Stimulated activated CD4-positive, alpha-beta T cell treated with anti-CD3 and anti-CD28 coated beads, Interleukin-15, amount 100 ng/mL, for 24 hours (primary cell): ENCODE data around the gene LGALS9.
"Not testable (repeated sequence)": the region's sequence is repeated elsewhere in the genome, so short reads cannot be mapped to it uniquely, and the experiment has no call there.

Experiments used
- DNase-seq: peaks from one replicate; pipeline ENCODE4 v3.0.0-alpha.2; 2020

Gene LGALS9

GRCh38 chr17:27655525-27656111, 24.6 kb downstream of the LGALS9 start:
- not testable (repeated sequence) for DNase-seq

- not testable (repeated sequence) for DNase-seq
Measured at GRCh38 chr17:27656620-27657019, 25.6 kb downstream of the LGALS9 start.

GRCh38 chr17:27657620-27658019, 26.6 kb downstream of the LGALS9 start:
- no peak for DNase-seq

DNA sequence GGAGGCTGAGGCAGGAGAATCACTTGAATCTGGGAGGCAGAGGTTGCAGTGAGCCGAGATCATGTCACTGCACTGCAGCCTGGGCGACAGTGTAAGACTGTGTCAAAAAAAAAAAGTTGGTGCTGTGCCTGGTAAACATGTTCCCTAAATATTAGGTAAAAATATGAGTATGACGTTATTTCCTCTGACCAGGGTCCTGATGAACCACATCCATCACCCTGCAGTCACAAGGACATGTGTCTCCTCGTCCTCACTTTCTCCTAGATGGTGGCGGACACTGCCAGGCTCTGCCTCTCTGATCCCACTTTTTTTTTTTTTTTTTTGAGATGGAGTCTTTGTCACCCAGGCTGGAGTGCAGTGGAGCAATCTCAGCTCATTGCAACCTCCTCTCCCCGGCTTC, 28.7 kb downstream of the LGALS9 start:
- DNase-seq: no peak

DNA sequence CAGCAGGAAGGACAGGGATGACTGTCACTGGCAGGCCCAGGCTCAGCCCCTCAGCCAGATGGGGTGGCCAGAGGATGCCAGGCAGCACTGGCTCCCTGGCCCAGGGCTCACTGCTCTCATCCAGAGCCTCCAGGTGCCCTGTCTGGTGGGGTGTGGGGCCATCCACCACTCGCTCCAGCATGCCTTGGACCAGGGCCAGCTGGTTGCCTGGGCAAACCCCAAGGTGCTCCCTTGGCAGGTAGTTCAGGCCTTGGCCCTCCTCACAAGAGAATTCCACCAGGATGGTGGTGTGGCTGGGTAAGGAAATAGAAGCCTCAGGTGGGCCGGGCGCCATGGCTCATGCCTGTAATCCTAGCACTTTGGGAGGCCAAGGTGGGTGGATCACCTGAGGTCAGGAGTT, 29.4 kb downstream of the LGALS9 start:
- no peak for DNase-seq

DNA sequence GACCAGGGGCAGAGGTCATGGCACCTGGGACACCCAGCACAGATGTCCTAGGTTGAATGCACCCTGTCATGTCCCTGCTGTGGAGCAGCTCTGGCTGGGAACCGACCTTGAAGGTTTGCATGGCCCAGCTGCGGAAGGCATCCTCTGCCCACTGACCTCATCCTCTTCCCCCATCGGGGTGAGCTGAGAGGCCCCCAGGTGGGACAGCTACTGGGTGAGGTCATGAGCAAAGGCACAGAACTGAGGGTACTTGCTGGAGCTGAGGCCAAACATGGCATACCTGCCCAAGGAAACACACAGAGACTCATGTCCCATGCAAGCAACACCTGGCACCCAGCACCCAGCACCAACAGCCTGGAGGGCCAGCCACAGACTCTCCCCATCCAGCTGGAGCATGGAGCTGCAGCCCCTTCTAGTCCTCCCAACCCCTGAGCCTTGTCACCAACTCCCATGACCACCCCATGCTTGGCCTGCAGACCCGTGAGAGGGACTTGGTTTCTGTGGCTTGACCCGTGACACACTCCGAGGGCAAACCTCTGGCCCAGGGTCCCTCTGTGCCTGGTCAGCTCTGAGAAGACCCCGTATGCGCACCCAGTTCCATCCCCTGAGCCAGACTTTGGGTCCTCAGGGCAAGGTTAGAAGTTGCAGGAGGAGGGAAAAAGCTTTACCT, 33.1 kb downstream of the LGALS9 start:
- DNase-seq: no peak

GRCh38 chr17:27664606-27664965, 33.6 kb downstream of the LGALS9 start:
- DNase-seq: no peak

DNA sequence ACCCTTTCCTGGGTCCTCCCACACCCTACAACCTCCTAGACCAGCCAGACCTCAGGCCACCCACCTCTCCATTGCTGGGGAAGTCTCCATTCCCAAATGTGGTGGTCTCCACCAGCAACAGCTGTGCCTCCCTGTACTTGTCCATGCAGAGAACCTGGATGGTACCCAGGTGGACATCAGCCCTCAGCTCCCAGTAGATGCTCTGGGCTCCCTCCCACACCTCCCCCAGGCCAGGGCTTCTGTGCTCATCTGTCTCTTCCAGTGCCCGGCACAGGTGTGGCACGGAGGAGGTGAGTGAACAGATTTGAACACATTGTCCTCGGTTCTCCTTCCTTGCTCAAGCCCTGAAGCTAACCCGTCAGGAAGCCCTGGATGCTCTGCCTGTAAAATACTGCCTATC, 34.6 kb downstream of the LGALS9 start:
- DNase-seq: no peak

GRCh38 chr17:27666270-27666669, 35.3 kb downstream of the LGALS9 start:
- not testable (repeated sequence) for DNase-seq

DNA sequence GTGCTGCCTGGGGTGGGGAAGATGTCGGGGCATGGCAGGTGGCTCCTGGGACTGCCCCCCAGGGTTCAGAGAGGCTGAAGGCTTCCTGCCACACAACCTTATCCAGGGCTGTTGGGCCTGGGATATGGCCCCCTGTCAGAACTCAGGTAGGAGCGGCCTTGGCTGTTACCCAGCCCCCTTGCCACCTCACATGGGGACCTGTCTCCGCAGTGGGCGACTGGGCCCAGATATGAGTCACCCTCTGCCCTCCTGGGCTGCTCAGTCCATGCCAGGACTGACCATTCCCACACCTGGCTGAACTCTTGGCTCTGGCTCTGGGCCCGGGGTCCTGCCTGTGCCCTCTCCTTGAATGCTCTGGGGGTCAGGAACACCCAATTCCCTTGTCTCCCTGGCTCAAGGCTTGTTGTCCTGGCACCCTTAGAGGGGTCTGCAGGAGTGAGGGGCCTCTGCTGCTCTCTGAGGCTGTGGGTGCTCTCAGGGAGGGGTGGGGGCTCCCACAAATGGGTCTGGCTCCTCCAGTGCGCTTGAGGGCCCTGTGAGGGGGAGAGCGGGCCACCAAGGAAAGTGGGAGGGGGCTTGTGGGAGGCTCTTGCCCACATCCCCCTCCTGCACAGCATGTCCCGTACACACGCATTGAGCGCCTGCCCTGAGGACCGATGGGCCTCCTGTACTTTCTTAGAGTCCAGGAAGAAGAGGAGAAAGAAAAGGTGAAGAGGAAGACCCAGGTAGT, 36.0 kb downstream of the LGALS9 start:
- DNase-seq: no peak

GRCh38 chr17:27667656-27668487, 36.9 kb downstream of the LGALS9 start:
- no peak for DNase-seq

DNA sequence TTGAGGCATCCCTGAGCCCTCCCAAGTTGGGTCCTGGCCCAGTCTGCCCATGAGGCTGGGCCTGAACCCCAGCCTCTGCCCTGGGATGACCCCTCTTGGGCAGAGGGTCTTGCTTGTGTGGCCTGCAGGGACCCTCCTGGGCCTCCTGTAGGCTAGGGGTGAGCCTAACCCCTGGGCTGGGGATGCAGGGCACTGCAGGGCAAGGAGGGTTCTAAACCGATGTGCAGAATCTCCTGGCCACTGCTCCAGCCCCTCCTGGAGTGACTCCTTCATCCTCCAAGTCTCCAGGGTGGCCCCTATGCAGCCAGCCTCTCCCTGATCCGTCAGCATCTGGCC, 37.5 kb downstream of the LGALS9 start:
- DNase-seq: no peak

DNA sequence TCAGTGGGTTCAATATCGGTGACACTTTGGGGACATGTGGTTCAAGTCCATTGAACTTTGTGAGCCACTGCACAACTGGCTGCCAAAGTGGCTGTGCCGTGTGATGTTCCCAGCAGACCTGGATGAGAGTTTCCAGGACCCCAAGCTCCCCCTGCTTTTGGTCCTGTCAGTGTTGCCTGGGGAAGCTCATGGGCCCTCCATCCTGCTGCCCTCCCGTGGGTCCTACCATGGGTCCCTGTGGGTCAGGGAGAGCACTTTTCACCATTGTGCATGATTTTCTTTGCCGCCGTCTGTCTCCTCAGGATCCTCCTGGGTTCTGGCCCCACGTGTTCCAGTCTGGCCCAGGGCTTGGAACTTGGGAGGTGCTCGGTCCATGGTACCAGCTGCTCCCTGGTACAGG, 38.1 kb downstream of the LGALS9 start:
- no peak for DNase-seq

DNA sequence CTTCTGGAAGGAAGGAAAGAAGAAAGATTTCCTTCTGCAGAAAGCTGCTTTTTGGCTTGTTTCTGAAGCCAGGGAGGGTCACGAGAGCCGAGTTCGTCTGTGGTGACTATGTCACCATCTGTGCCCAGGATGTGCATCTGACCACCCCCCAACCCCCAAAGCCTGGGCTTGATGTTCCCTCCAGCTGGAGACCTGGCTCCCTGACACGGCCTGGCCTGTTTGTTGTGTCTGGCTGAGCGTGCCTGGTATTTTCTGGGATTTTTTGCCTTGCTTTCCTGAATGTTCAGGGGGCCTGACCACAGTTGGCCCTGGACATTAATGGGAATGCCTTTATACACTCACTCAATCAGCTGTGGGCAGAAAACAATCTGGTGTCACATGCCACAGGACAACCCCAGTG, 38.9 kb downstream of the LGALS9 start:
- no peak for DNase-seq

DNA sequence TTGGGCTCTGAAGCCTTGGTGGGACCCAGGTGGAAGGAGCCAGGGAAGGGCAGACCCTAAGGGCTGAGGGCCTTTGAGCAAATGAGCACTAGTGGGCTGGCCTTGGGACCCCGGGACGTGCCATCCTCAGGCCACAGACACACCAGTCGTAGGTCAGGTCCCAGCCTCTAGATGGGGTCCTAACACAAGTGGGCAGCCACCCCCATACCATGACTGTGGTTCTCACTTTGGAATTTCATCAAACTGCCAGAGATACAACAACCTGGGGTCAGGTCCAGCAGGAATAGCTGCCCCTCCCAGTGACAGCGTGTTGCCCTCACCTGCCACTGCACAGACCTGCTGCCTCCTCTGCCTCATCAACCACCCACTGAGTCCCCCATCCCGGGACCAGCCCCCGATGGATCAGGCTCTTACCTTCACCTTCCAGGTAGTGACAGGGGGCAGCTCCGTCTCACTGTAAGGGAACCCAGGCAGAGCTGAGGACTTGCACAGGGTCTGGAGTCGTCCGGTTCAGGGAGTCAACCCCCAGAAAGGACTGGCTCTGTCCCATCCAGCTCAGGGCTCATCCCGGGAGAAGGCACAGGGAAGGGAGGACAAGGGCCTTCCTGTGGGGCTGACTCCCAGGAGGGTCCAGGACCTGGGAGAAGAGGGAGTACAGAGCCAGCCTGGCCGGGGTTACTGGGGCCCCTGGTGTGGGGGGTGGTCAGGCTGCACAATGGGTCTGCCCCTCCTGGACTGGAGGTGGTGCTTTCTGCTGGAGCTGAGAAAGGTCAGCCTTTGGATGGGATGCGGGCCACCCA, 40.0 kb downstream of the LGALS9 start:
- no peak for DNase-seq

- no peak for DNase-seq
Measured at GRCh38 chr17:27671591-27671910, 40.6 kb downstream of the LGALS9 start.

- not testable (repeated sequence) for DNase-seq
Measured at GRCh38 chr17:27671977-27672480, 41.0 kb downstream of the LGALS9 start.

GRCh38 chr17:27674335-27674734, 43.3 kb downstream of the LGALS9 start:
- no peak for DNase-seq

DNA sequence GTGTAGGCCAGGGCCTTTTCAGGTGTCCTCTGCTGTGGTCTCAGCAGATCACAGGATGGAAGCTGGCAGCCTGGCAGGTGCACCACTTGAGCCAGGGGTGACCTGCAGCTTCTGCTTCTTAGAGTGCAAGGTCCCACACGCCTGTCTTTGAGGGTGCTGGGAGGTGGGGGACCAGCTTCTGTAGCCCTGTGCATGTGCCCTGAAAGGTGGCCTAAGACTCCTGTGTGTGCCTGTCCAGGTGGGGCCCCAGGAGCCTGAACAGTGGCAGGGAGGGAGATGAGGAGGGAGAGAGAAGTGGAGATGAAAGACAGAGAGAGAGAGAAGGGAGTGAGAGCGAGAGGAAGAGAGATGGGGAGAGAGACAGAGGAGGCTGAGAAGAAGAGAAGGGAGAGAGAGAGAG, 46.2 kb downstream of the LGALS9 start:
- no peak for DNase-seq

DNA sequence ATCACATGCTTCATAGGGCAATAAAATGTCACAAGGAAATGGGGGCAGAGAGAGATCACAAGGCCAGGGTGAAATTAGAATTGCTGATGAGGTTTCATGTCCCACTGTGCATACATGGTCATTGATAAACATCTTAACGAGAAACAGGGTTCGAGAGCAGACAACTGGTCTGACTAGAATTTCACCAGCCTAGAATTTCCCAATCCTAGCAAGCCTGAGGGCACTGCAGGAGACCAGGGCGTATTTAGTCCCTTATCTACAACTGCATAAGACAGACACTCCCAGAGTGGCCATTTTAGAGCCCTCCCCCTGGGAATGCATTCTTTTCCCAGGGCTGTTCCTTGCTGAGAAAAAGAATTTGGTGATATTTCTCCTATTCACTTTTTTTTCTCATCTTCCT, 55.3 kb downstream of the LGALS9 start:
- not testable (repeated sequence) for DNase-seq

- DNase-seq: no peak
Measured at GRCh38 chr17:27690882-27691281, 59.9 kb downstream of the LGALS9 start.

DNA sequence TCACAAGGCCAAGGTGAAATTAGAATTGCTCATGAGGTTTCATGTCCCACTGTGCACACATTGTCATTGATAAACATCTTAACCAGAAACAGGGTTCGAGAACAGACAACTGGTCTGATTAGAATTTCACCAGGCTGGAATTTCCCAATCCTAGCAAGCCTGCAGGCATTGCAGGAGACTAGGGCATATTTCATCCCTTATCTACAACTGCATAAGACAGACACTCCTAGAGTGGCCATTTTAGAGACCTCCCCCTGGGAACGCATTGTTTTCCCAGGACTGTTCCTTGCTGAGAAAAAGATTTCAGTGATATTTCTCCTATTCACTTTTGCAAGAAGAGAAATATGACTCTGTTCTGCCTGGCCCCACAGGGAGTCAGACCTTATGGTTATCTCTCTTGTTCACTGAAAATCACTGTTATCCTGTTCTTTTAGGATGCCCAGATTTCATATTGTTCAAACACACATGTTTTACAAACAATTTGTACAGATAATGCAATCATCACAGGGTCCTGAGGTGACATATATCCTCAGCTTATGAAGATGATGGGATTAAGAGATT, 64.3 kb downstream of the LGALS9 start:
- DNase-seq: not testable (repeated sequence)
